Choroid plexus epithelial cell (primary cell): ENCODE measurements around the gene CELF2.
A peak's percentile ranks its signal among the peaks of the same experiment; 100 is the strongest.

ENCODE experiments used
- DNase-seq: peaks from one replicate; pipeline ENCODE4 v3.0.0-alpha.2; 2010; ENCODE audit warnings: low read depth
- H3K4me3 ChIP-seq: 2 replicates; pipeline ENCODE4 v1.5.1; 2011; ENCODE audit warnings: low read depth, mild to moderate bottlenecking, control low read depth, low read length, moderate library complexity
- CTCF ChIP-seq: conservative IDR thresholded peaks from 2 replicates; pipeline ENCODE4 v1.5.1; 2011; ENCODE audit warnings: low read depth, mild to moderate bottlenecking, control low read depth, inconsistent platforms, low read length, moderate library complexity

CELF2 gene

DNA sequence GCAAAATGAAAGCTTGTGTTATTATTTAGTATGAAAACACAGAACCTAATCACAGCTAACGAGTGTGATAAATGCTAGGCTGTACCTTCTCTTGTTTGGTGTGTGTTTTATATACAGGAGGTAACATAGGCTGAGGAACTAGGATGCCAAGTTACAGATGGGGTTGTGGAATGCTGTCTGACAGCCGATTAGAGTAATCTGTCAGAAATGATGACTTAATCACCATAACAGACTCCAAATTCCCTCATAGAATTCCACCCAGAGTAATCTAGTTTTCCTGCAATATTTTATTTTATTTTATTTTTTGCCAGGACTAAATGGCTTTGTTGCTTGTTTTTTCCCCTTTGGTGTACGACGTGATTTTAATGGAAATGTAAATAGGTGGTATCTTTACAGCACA is 221.2 kb downstream of the CELF2 start:
- no peak overlapping the region for H3K4me3 ChIP-seq
- DNase-seq: no peak
- TF ChIP-seq CTCF: no peak

DNA sequence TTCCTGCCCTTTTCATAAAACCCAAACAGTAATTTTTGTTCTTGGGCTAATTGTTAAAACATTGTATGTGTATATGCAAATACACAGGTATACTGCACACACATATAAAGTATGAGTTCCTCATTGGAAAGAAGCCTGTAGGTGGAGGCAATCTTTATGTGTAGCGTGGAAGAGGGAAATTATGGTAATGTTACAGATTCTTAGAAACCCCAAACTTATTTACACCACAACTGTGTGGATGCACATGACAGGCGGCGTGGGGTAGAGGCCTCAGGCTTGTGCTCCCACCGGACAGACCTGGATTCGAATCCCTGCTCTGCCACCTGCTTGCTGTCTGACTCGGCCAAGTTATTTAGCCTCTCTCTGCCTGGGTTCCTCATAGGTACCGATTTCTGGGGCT is 223.0 kb downstream of the CELF2 start:
- no peak for TF ChIP-seq CTCF
- H3K4me3 ChIP-seq: no peak overlapping the region
- DNase-seq: no peak

GRCh38 chr10:11242443-11243387 is 225.0 kb downstream of the CELF2 start:
- peak; percentile 5 for DNase-seq
- TF ChIP-seq CTCF: no peak
- no peak overlapping the region for H3K4me3 ChIP-seq

- DNase-seq: no peak
- H3K4me3 ChIP-seq: no peak overlapping the region
- TF ChIP-seq CTCF: no peak
Measured at GRCh38 chr10:11243425-11244222, 226.0 kb downstream of the CELF2 start.

DNA sequence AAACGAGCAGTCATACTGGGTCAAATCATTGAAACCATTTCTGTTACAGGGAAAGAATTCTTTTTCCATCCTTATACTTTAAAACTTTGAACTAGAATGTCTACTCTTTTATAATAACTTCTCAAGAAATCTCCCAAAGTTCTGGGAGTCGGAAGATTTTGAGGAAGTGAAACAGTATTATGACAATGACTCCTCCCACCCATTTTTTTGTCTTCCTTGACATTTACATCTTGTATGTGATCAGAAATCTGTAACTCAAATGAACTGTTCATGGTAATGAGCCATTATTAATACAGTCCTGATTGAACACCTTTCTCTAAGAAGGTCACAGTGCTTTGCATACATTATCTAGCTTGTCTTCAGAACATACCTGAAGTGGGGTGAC is 227.4 kb downstream of the CELF2 start:
- H3K4me3 ChIP-seq: no peak overlapping the region
- TF ChIP-seq CTCF: no peak
- no peak for DNase-seq

- H3K4me3 ChIP-seq: no peak overlapping the region
- no peak for DNase-seq
- TF ChIP-seq CTCF: no peak
Measured at GRCh38 chr10:11245510-11245909, 227.8 kb downstream of the CELF2 start.
